Right cardiac atrium (tissue), 5 donors: ENCODE measurements around the gene EID1. TPM values are rescaled to one million over a fixed set of nuclear protein-coding genes. Genes with fewer than 3 reads are reported as not detected.

ENCODE experiments used
- polyA plus RNA-seq: library from polyadenylated mRNA; stranded (reverse); fragments of 200-250 nt; gene quantifications from one replicate; pipeline ENCODE4 v1.2.3, GENCODE V29; 2013
- total RNA-seq, 4 donors: library from RNA; stranded (reverse); fragmentation: NEBNext Ultra II Directional; extraction: Animal tissue kit (Norgen Biotek cat#: 25700); gene quantifications; one replicate each; pipeline ENCODE4 v1.2.1, GENCODE V29; 2021
- donor health status: healthy with polysubstance abuse.
- donor health status: DM: no; HTN: yes; CAD: no.
- donor health status: DM: no; HTN: no; CAD: no.
- donor health status: DM: no; HTN: yes; CAD: no; lungs with severe emphysema.
- donor health status: DM: yes; HTN: yes; CAD: no.

EID1 gene
- total and polyA plus RNA-seq, 5 donors, result 258 to 318 (median 282) TPM

Other genes with a start within 250 kb of the EID1 start
- 100 to 1,000 TPM in 1 of 4 donors, 10 to 100 TPM in 3; 31.3 to 101 (median 64.0) TPM for gene FBN1, start 232.4 kb upstream of the EID1 start, total RNA-seq
- gene FBN1, start 232.4 kb upstream of the EID1 start, polyA plus RNA-seq, result 17.9 TPM
- 1 to 10 TPM; 2.1 to 2.8 (median 2.6) TPM for gene CEP152, start 67.1 kb upstream of the EID1 start, total RNA-seq
- 1.0 TPM for gene CEP152, start 67.1 kb upstream of the EID1 start, polyA plus RNA-seq
- gene SHC4, start 85.8 kb downstream of the EID1 start, total RNA-seq, result 1 to 10 TPM; 2.6 to 6.6 (median 3.6) TPM
- 2.4 TPM for gene SHC4, start 85.8 kb downstream of the EID1 start, polyA plus RNA-seq
- 10 to 100 TPM; 31.7 to 36.9 (median 34.4) TPM for gene SECISBP2L, start 168.3 kb downstream of the EID1 start, total RNA-seq
- 9.1 TPM for gene SECISBP2L, start 168.3 kb downstream of the EID1 start, polyA plus RNA-seq